ENCODE data around the gene AMDHD2. TPM values are rescaled to one million over a fixed set of nuclear protein-coding genes. Genes with fewer than 3 reads are reported as not detected.

AMDHD2 gene
- total and polyA plus RNA-seq, 2 experiments from 2014 or later, result 20.2 to 68.1 TPM

- Histone ChIP-seq H3K4me1 (ENCODE audit: insufficient read depth) (0 out of 2 replicates have a peak, but pooled peaks cover 3% of the 10 kb centered on the region), H3K4me2 (peak overlapping the region; percentile 84), H3K27me3 (ENCODE audit: insufficient read depth) (no peaks in the 10 kb centered on the region), H4K20me1 (replicated peaks; ENCODE audit: insufficient read depth) (peaks cover 20% of the 10 kb centered on the region), H3K79me2 (replicated peaks; ENCODE audit: insufficient read depth) (peaks cover 45% of the 10 kb centered on the region), H2AFZ (no peak overlapping the region), H3K9me2 (ENCODE audit: insufficient read depth) (no peaks in the 10 kb centered on the region), H3K27ac (ENCODE audit: low read depth) (no peak overlapping the region), H3F3A (replicated peaks; ENCODE audit: low read depth) (peaks cover 19% of the 10 kb centered on the region; the same call in 1 of the 2 replicates), H3K36me3 (ENCODE audit: insufficient read depth) (no peaks in the 10 kb centered on the region; the same call in 1 of the 2 replicates), H3K4me3 (peak overlapping the region; percentile 71)
- DNase-seq (ENCODE audit: low spot score) (peak; percentile 60), ATAC-seq (peak; percentile 59)
- Mint-ChIP-seq H3K36me3 (ENCODE audit: low read depth) (peaks cover 33% of the 10 kb centered on the region), H3K9me3 (no peaks in the 10 kb centered on the region; the same call in 2 of the 3 replicates), H3K4me1 (peaks cover 31% of the 10 kb centered on the region), H3K4me3 (peak overlapping the region; percentile 82), H3K27me3 (ENCODE audit: insufficient read depth, low read depth, poor library complexity) (peaks cover 18% of the 10 kb centered on the region), H3K27ac (peak overlapping the region; percentile 92)
- TF ChIP-seq EZH2 (IDR thresholded peaks at IDR 0.05; ENCODE audit: low read depth, unreplicated experiment), result no peak
- no peak for TF ChIP-seq REST (IDR thresholded peaks at IDR 0.05; ENCODE audit: unreplicated experiment)
- no peak for TF ChIP-seq EZH2phosphoT487 (IDR thresholded peaks at IDR 0.05; ENCODE audit: unreplicated experiment)
- TF ChIP-seq, protein P1, sequence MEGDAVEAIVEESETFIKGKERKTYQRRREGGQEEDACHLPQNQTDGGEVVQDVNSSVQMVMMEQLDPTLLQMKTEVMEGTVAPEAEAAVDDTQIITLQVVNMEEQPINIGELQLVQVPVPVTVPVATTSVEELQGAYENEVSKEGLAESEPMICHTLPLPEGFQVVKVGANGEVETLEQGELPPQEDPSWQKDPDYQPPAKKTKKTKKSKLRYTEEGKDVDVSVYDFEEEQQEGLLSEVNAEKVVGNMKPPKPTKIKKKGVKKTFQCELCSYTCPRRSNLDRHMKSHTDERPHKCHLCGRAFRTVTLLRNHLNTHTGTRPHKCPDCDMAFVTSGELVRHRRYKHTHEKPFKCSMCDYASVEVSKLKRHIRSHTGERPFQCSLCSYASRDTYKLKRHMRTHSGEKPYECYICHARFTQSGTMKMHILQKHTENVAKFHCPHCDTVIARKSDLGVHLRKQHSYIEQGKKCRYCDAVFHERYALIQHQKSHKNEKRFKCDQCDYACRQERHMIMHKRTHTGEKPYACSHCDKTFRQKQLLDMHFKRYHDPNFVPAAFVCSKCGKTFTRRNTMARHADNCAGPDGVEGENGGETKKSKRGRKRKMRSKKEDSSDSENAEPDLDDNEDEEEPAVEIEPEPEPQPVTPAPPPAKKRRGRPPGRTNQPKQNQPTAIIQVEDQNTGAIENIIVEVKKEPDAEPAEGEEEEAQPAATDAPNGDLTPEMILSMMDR (conservative IDR thresholded peaks at IDR 0.05; ENCODE audit: low read depth in 2 of 2), result no peak
Observed at GRCh38 chr16:2520784-2521531, 787 bp downstream of the AMDHD2 start.

DNA sequence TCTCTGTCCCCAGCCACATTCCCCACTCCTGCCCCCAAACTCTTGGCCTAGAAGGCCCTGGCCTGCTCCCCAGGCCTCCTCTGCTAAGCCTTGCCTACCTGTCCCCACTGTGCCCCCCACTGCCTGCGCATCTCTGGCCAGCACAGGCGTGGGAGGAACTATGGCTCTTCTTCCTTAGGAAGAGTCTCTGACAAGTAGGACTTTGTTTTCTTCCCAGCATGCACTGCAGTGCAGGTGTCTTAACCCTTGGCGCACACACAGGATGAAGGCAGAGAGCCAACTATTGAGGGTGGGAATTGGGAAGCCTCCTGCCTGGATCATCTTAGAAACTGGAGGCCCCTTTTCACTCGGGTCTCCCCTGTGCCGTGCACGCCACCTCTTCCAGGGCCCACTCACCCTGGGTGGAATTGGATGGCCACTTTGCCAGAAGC is 3.6 kb downstream of the AMDHD2 start:
- Mint-ChIP-seq H3K27me3 (ENCODE audit: insufficient read depth, low read depth, poor library complexity) (peaks cover 11% of the 10 kb centered on the region), H3K9me3 (no peaks in the 10 kb centered on the region), H3K27ac (no peak overlapping the region), H3K4me1 (peaks cover 16% of the 10 kb centered on the region), H3K4me3 (no peak overlapping the region; the same call in 2 of the 3 replicates), H3K36me3 (ENCODE audit: low read depth) (peaks cover 30% of the 10 kb centered on the region)
- Histone ChIP-seq H3K9me2 (ENCODE audit: insufficient read depth) (no peaks in the 10 kb centered on the region), H3K4me2 (no peak overlapping the region), H3K27me3 (ENCODE audit: insufficient read depth) (no peaks in the 10 kb centered on the region), H3K79me2 (replicated peaks; ENCODE audit: insufficient read depth) (peaks cover 16% of the 10 kb centered on the region), H3K4me1 (ENCODE audit: insufficient read depth) (0 out of 2 replicates have a peak, but pooled peaks cover 3% of the 10 kb centered on the region), H3F3A (replicated peaks; ENCODE audit: low read depth) (peaks cover 14% of the 10 kb centered on the region; the same call in 1 of the 2 replicates), H2AFZ (no peak overlapping the region), H3K4me3 (no peak overlapping the region), H4K20me1 (replicated peaks; ENCODE audit: insufficient read depth) (peaks cover 5% of the 10 kb centered on the region), H3K27ac (ENCODE audit: low read depth) (no peak overlapping the region), H3K36me3 (ENCODE audit: insufficient read depth) (no peaks in the 10 kb centered on the region; the same call in 1 of the 2 replicates)
- DNase-seq (ENCODE audit: low spot score) (no peak), ATAC-seq (no peak)
- TF ChIP-seq ETS1 (IDR thresholded peaks at IDR 0.05) (no peak), ZNF462 (CRISPR knock-in tag; IDR thresholded peaks at IDR 0.05) (no peak), ZNF114 (CRISPR knock-in tag; IDR thresholded peaks at IDR 0.05) (no peak)

Measured in GM23338 (cell line).